GM23338 (cell line): ENCODE measurements around the gene GAPVD1.

ENCODE experiments used
- JUNB ChIP-seq: IDR thresholded peaks from one replicate; pipeline ENCODE4 v1.6.1; 2016; ENCODE audit warnings: antibody characterized with exemption; ENCODE audit not compliant: unreplicated experiment
- TF ChIP-seq, protein P1 (sequence below), 2 experiments: fragments of 200-600 bp in 1 of 2; sonication (generic) in 1 of 2; conservative IDR thresholded peaks; 2 replicates each; pipeline versions ENCODE4 v1.5.1 to v1.6.1; 2016 to 2017; ENCODE audit warnings: antibody characterized with exemption in 2 of 2, low read depth in 2 of 2, mild to moderate bottlenecking in 2 of 2, moderate library complexity in 1 of 2

DNA sequence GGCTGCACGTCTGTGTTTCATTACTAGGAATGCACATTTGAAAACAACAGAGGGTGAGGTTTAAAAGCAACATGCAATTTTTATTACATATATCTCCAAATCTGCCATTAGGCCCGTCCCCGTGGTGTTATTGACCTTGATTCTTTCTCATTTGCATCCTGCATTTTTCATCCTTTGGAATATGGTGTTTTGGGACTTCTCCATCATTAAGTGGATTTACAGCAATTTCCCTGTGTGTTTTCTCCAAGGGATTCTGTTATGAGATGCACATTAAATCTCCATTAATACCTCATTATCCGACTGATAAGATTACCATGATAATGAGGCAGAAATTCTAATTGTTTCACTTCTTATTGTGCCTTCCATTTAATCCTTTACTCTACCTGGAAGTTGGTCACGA lies 117.6 kb downstream of the GAPVD1 start:
- TF ChIP-seq, protein P1, sequence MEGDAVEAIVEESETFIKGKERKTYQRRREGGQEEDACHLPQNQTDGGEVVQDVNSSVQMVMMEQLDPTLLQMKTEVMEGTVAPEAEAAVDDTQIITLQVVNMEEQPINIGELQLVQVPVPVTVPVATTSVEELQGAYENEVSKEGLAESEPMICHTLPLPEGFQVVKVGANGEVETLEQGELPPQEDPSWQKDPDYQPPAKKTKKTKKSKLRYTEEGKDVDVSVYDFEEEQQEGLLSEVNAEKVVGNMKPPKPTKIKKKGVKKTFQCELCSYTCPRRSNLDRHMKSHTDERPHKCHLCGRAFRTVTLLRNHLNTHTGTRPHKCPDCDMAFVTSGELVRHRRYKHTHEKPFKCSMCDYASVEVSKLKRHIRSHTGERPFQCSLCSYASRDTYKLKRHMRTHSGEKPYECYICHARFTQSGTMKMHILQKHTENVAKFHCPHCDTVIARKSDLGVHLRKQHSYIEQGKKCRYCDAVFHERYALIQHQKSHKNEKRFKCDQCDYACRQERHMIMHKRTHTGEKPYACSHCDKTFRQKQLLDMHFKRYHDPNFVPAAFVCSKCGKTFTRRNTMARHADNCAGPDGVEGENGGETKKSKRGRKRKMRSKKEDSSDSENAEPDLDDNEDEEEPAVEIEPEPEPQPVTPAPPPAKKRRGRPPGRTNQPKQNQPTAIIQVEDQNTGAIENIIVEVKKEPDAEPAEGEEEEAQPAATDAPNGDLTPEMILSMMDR (conservative IDR thresholded peaks at IDR 0.05; ENCODE audit: low read depth in 2 of 2), result no peak
- no peak for TF ChIP-seq JUNB
